OCI-LY7 (cell line): ENCODE data around the gene CARNS1. TPM values are rescaled to one million over a fixed set of nuclear protein-coding genes. Genes with fewer than 3 reads are reported as not detected.

Experiments
- BruUV-seq: library from RNA; stranded (reverse); fragments of 400-500 nt; replicated peaks from 2 replicates; lab custom pipeline; 2021; lab: Mats Ljungman, UMichigan
- CTCF ChIA-PET: fragments of 300-600 bp; sonication (Branson Sonifier 250); formaldehyde crosslinking; loops from one replicate; lab custom pipeline; 2022; ENCODE audit warnings: antibody characterized with exemption; ENCODE audit not compliant: unreplicated experiment; lab: Charles Lee
- POLR2A ChIA-PET: fragments of 300-600 bp; sonication (Branson Sonifier 250); formaldehyde crosslinking; loops from one replicate; lab custom pipeline; 2022; ENCODE audit warnings: antibody characterized with exemption; lab: Charles Lee
- DNase-seq: peaks from one replicate; pipeline ENCODE4 v3.0.0-alpha.2; 2015; ENCODE audit warnings: low spot score
- H2AFZ ChIP-seq: fragments of 200-600 bp; sonication (generic), shearing (Covaris generic); 2 replicates; pipeline ENCODE4 v1.6.1; 2014; ENCODE audit warnings: mild to moderate bottlenecking, antibody characterized with exemption, low read length, moderate library complexity
- H3K27ac ChIP-seq: fragments of 200-600 bp; sonication (generic); 2 replicates; pipeline ENCODE4 v1.5.1; 2014; ENCODE audit warnings: mixed run types, low read depth, mild to moderate bottlenecking, moderate library complexity, low read length, inconsistent platforms; ENCODE audit not compliant: poor library complexity, severe bottlenecking
- H3K36me3 ChIP-seq: fragments of 200-600 bp; sonication (generic); 2 replicates; pipeline ENCODE4 v1.6.1; 2014; ENCODE audit warnings: mild to moderate bottlenecking, antibody characterized with exemption, low read length, moderate library complexity, mixed read lengths; ENCODE audit not compliant: insufficient read depth
- H3K4me1 ChIP-seq: fragments of 200-600 bp; sonication (generic); 2 replicates; pipeline ENCODE4 v1.5.1; 2014; ENCODE audit warnings: mild to moderate bottlenecking, low read length; ENCODE audit not compliant: insufficient read depth, poor library complexity, severe bottlenecking
- H3K4me2 ChIP-seq: fragments of 200-600 bp; sonication (generic); 2 replicates; pipeline ENCODE4 v1.6.1; 2014; ENCODE audit warnings: mild to moderate bottlenecking, low read length
- H3K4me3 ChIP-seq: fragments of 200-600 bp; sonication (generic); 2 replicates; pipeline ENCODE4 v1.5.1; 2014; ENCODE audit warnings: mild to moderate bottlenecking, low read depth, low read length; ENCODE audit not compliant: poor library complexity, severe bottlenecking
- H3K79me2 ChIP-seq: fragments of 200-600 bp; sonication (generic); 2 replicates; pipeline ENCODE4 v1.6.1; 2016; ENCODE audit warnings: low read depth, mild to moderate bottlenecking, low read length, moderate library complexity, mixed read lengths; ENCODE audit not compliant: insufficient read depth
- H3K9me2 ChIP-seq: fragments of 200-600 bp; sonication (generic); 2 replicates; pipeline ENCODE4 v1.6.1; 2016; ENCODE audit warnings: mild to moderate bottlenecking, low read length, mixed read lengths; ENCODE audit not compliant: insufficient read depth
- H3K9me3 ChIP-seq: fragments of 200-600 bp; sonication (generic); 2 replicates; pipeline ENCODE4 v1.6.1; 2014; ENCODE audit warnings: mild to moderate bottlenecking, mixed run types, low read length, mixed read lengths
- H4K20me1 ChIP-seq: fragments of 200-600 bp; sonication (generic); 2 replicates; pipeline ENCODE4 v1.6.1; 2014; ENCODE audit warnings: mild to moderate bottlenecking, antibody characterized with exemption, low read length, moderate library complexity, mixed read lengths; ENCODE audit not compliant: insufficient read depth
- CTCF ChIP-seq: fragments of 200-600 bp; sonication (generic); conservative IDR thresholded peaks from 2 replicates; pipeline ENCODE4 v1.5.1; 2014; ENCODE audit warnings: mild to moderate bottlenecking, antibody characterized with exemption, low read length, moderate library complexity, mixed read lengths
- EZH2phosphoT487 ChIP-seq: fragments of 200-600 bp; sonication (generic); IDR thresholded peaks from 2 replicates; pipeline ENCODE4 v1.6.1; 2018; ENCODE audit warnings: low read depth, borderline replicate concordance, mild to moderate bottlenecking, mixed run types, antibody characterized with exemption, low read length, moderate library complexity, mixed read lengths
- intact Hi-C: fragments of 100-400 bp; cut with micrococcal nuclease; formaldehyde crosslinking; loops from one replicate; pipeline ENCODE4 v1.10.0; 2022; ENCODE audit not compliant: unreplicated experiment
- total RNA-seq, 2 experiments: library from RNA; depleted of rRNA in 1 of 2; stranded (reverse); fragments of >200 nt in 1 of 2; shearing (Covaris generic) in 1 of 2; gene quantifications; 2 replicates each; pipeline ENCODE4 v1.2.3, GENCODE V29; 2014 to 2022

Gene CARNS1
- total RNA-seq, 2 experiments from 2014 or later: 0.06 to 0.21 TPM

- no TSS peak for BruUV-seq
- intact Hi-C loops: no loop called here
- Histone ChIP-seq H3K4me3 (no peak overlapping the region), H3K36me3 (no peaks in the 10 kb centered on the region), H3K9me3 (no peaks in the 10 kb centered on the region), H3K4me2 (no peak overlapping the region), H3K4me1 (peaks cover 37% of the 10 kb centered on the region), H2AFZ (no peak overlapping the region), H3K79me2 (no peaks in the 10 kb centered on the region), H4K20me1 (no peaks in the 10 kb centered on the region), H3K27ac (no peak overlapping the region), H3K9me2 (no peaks in the 10 kb centered on the region)
- POLR2A ChIA-PET: interaction anchor here (0.6 kb wide), 1 partner anchor 111 kb away, joined by 3 read pairs; no protein-coding TSS in a partner anchor
- CTCF ChIA-PET: no interaction called here
- no peak for TF ChIP-seq EZH2phosphoT487
- no peak for TF ChIP-seq CTCF
- DNase-seq: no peak
Observed at GRCh38 chr11:67368621-67369020, 46.9 kb upstream of the CARNS1 start.

GRCh38 chr11:67369275-67369674 lies 46.2 kb upstream of the CARNS1 start:
- BruUV-seq: no TSS peak
- H2AFZ ChIP-seq: no peak overlapping the region
- TF ChIP-seq EZH2phosphoT487: no peak
- no peak for TF ChIP-seq CTCF
- no peak for DNase-seq
- intact Hi-C loops: no loop called here
- H3K4me1 ChIP-seq: peaks cover 41% of the 10 kb centered on the region
- H4K20me1 ChIP-seq: no peaks in the 10 kb centered on the region
- H3K9me2 ChIP-seq: no peaks in the 10 kb centered on the region
- H3K4me3 ChIP-seq: no peak overlapping the region
- no peak overlapping the region for H3K4me2 ChIP-seq
- H3K36me3 ChIP-seq: no peaks in the 10 kb centered on the region
- H3K79me2 ChIP-seq: no peaks in the 10 kb centered on the region
- H3K9me3 ChIP-seq: no peaks in the 10 kb centered on the region
- CTCF ChIA-PET: interaction anchor here (0.6 kb wide), 1 partner anchor 360 kb away, joined by 3 read pairs; no protein-coding TSS in a partner anchor
- POLR2A ChIA-PET: interaction anchor here (1.1 to 1.5 kb wide), 2 partner anchors 8 to 34 kb away, joined by 3 to 5 read pairs; no protein-coding TSS in a partner anchor
- H3K27ac ChIP-seq: no peak overlapping the region

GRCh38 chr11:67369801-67370284 lies 45.6 kb upstream of the CARNS1 start:
- intact Hi-C loops: no loop called here
- H2AFZ ChIP-seq: no peak overlapping the region
- H3K36me3 ChIP-seq: no peaks in the 10 kb centered on the region
- no peak overlapping the region for H3K4me2 ChIP-seq
- CTCF ChIA-PET: interaction anchor here (0.6 to 1.6 kb wide), 4 partner anchors 15 to 361 kb away, joined by 3 to 5 read pairs (median 3); no protein-coding TSS in a partner anchor
- no peak overlapping the region for H3K27ac ChIP-seq
- no peaks in the 10 kb centered on the region for H3K79me2 ChIP-seq
- POLR2A ChIA-PET: interaction anchor here (0.6 to 1.5 kb wide), 4 partner anchors 8 to 69 kb away, joined by 3 to 8 read pairs (median 4); no protein-coding TSS in a partner anchor
- no peaks in the 10 kb centered on the region for H3K9me3 ChIP-seq
- H3K9me2 ChIP-seq: no peaks in the 10 kb centered on the region
- H3K4me3 ChIP-seq: no peak overlapping the region
- TF ChIP-seq CTCF (no peak), EZH2phosphoT487 (no peak)
- H3K4me1 ChIP-seq: peaks cover 41% of the 10 kb centered on the region
- no peaks in the 10 kb centered on the region for H4K20me1 ChIP-seq
- DNase-seq: no peak
- BruUV-seq: no TSS peak
